Fibroblast of lung (primary cell): ENCODE results near the gene TAC3.

Experiments
- CTCF ChIP-seq, 2 donors: IDR thresholded peaks in 1 of 2; conservative IDR thresholded peaks in 1 of 2; 1 replicate in 1 of 2; 2 replicates in 1 of 2; pipeline ENCODE4 v1.5.1; 2011 to 2012; ENCODE audit warnings: low read length in 2 of 2, control low read depth in 1 of 2, inconsistent platforms in 1 of 2, low read depth in 1 of 2, mild to moderate bottlenecking in 1 of 2
- EZH2 ChIP-seq: IDR thresholded peaks from 2 replicates; pipeline ENCODE4 v1.5.1; 2012; ENCODE audit warnings: low read length, control low read depth, mild to moderate bottlenecking; ENCODE audit errors: missing control alignments

DNA sequence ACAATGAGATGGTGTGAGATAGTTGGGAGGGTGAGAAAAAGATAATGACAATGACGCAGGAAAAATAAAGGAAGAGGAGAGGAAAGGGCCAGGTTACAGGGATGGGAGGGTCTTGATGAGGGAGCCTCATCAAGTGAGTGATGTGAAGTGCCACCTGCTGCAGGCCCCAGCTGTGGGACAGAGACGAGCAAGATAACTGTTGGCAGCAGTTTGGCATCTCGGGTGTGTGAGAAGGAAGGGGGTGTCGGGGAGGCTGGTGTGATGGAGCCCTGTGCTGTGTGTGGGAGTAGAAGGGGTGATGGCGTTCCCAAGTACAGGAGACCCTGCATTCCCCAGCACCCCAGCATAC, 11.4 kb upstream of the TAC3 start:
- no peak for TF ChIP-seq CTCF (conservative IDR thresholded peaks at IDR 0.05 in 1 of 2, IDR thresholded peaks at IDR 0.05 in 1 of 2; ENCODE audit: low read depth in 1 of 2, low read length in 2 of 2)
- no peak for TF ChIP-seq EZH2
